Retinal pigment epithelial cell (primary cell): ENCODE measurements around the gene TEX55.
"Not testable (repeated sequence)": the region's sequence is repeated elsewhere in the genome, so short reads cannot be mapped to it uniquely, and the experiment has no call there.

Experiments used
- DNase-seq: peaks from one replicate; pipeline ENCODE4 v3.0.0-alpha.2; 2010; ENCODE audit warnings: low read depth
- H3K4me3 ChIP-seq: 2 replicates; pipeline ENCODE4 v1.5.1; 2011; ENCODE audit warnings: mild to moderate bottlenecking, low read length, control low read depth, moderate library complexity
- TF ChIP-seq, protein P1 (sequence below): conservative IDR thresholded peaks from 2 replicates; pipeline ENCODE4 v1.5.1; 2011; ENCODE audit warnings: low read depth, low read length, control low read depth, inconsistent platforms

The TEX55 gene

DNA sequence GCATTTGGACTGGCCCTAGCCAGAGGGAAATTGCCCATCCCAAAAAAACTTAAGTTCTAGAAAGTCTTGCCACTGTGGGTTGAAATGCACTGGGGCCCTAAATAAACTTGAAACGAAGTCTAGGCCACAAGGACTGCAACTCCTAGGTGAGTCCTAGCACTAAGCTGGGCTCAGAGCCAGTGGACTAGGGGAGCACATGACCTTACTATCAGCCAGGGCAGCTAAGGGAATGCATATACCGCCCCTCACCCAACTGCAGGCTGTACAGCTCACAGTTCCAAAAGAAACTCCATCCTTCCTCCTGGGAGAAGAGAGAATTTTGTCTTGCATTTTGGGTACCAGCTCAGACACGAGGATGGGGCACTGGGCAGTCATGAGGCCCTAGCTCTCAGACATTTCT lies 23.6 kb upstream of the TEX55 start:
- no peak overlapping the region for H3K4me3 ChIP-seq
- DNase-seq = no peak
- TF ChIP-seq, protein P1, sequence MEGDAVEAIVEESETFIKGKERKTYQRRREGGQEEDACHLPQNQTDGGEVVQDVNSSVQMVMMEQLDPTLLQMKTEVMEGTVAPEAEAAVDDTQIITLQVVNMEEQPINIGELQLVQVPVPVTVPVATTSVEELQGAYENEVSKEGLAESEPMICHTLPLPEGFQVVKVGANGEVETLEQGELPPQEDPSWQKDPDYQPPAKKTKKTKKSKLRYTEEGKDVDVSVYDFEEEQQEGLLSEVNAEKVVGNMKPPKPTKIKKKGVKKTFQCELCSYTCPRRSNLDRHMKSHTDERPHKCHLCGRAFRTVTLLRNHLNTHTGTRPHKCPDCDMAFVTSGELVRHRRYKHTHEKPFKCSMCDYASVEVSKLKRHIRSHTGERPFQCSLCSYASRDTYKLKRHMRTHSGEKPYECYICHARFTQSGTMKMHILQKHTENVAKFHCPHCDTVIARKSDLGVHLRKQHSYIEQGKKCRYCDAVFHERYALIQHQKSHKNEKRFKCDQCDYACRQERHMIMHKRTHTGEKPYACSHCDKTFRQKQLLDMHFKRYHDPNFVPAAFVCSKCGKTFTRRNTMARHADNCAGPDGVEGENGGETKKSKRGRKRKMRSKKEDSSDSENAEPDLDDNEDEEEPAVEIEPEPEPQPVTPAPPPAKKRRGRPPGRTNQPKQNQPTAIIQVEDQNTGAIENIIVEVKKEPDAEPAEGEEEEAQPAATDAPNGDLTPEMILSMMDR = no peak

DNA sequence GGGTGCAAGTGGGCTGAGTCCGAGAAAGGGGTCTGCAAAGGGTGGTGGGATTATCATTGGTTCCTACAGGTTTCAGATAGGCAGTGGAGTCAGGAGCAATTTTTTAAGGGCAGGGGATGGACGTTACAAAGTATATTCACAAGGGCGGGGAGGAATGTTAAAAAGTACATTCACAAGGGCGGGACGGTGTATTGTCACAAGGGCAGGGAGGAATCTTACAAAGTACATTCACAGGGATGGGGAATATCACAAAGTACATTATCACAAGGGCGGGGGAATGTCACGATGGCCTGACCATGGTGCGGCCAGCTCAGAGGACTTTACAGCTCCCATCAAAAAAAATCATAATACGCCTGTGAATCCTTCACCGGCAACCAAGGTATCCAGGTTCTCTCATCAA lies 20.6 kb upstream of the TEX55 start:
- no peak for DNase-seq
- H3K4me3 ChIP-seq = no peak overlapping the region
- TF ChIP-seq, protein P1 = no peak

DNA sequence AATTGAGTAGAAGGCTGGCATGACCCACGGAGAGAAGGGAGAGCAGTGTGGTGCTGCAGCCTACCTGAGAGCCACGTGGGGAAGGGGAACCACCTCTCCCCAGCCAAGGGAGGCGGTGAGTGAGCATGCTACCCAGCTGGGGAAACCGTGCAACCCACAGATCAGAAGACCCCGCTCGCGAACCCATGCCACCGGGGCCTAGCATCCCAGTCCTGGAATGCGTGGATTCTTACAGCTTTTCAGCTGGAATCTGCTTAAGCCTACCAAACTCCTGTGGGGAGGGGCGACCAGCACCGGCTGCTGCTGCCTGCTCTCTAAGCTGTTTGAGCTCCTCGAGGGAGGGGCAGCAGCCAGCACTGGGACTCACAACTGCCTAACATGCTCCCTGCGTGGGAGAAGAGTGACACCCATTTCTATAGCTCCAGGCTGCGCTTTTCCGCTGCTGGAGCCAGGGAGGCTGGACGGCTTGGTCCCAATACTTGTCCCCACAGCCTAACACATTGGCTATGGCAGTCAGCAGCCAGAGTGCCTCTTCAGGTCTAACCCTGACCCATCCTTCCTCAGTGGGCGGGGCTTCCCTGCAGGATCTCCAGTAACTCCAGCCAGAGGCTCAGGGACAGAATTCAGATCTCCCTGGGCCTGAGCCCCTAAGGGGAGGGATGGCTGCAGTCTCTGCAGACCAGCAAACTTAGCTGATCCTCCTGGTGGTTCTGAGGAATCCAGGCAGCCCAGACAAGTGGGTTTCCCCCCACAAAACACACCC lies 20.0 kb upstream of the TEX55 start:
- no peak overlapping the region for H3K4me3 ChIP-seq
- TF ChIP-seq, protein P1 = no peak
- no peak for DNase-seq

DNA sequence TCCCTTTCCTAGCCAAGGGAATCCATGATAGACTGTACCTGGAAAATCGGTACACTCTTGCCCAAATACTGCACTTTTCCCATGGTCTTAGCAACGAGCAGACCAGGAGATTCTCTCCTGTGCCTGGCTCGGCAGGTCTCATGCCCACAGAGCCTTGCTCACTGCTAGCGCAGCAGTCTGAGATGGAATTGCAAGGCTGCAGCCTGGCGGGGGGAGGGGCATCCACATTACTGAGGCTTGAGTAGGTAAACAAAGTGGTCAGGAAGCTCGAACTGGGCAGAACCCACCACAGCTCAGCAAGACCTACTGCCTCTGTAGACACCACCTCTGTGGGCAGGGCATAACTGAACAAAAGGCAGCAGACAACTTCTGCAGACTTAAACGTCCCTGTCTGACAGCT lies 15.7 kb upstream of the TEX55 start:
- not testable (repeated sequence) for H3K4me3 ChIP-seq, DNase-seq

DNA sequence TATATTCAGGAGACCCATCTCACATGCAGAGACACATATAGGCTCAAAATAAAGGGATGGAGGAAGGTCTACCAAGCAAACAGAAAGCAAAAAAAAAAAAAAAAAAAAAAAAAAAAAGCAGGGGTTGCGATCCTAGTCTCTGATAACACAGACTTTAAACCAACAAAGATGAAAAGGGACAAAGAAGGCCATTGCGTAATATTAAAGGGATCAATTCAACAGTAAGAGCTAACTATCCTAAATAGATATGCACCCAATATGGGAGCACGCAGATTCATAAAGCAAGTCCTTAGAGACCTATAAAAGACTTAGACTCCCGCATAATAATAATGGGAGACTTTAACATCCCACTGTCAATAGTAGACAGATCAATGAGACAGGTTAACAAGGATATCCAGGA lies 13.7 kb upstream of the TEX55 start:
- DNase-seq = not testable (repeated sequence)

DNA sequence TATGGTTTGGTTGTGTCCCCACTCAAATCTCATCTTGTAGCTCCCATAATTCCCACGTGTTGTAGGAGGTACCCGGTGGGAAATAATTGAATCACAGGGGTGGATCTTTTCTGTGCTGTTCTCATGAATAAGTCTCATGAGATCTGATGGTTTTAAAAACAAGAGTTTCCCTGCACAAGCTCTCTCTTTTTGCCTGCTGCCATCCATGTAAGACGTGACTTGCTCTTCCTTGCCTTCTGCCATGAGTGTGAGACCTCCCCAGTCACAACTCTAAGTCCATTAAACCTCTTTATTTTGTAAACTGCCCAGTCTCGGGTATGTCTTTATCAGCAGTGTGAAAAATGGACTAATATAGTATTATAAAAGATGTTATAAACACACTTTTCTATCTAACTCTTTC lies 6.6 kb upstream of the TEX55 start:
- H3K4me3 ChIP-seq, DNase-seq: not testable (repeated sequence)

More for the DNA sequence above, 13.7 kb upstream of the TEX55 start:
- not testable (repeated sequence) for H3K4me3 ChIP-seq

DNA sequence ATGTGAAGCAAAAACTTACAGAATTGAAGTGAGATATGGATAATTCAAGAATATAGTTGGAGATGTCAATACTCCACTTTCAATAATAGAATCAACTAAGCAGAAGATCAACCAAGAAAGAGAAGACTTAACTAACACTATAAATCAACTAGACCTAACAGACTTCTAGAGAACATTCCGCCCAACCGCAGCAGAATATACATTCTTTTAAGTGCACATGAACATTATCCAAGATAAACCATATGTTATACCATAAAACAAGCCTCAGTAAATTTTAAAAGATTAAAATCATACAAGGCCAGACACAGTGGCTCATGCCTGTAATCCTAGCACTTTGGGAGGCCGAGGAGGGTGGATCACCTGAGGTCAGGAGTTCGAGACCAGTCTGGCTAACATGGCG lies 5.5 kb upstream of the TEX55 start:
- DNase-seq = no peak
- TF ChIP-seq, protein P1 = no peak
- H3K4me3 ChIP-seq = no peak overlapping the region

DNA sequence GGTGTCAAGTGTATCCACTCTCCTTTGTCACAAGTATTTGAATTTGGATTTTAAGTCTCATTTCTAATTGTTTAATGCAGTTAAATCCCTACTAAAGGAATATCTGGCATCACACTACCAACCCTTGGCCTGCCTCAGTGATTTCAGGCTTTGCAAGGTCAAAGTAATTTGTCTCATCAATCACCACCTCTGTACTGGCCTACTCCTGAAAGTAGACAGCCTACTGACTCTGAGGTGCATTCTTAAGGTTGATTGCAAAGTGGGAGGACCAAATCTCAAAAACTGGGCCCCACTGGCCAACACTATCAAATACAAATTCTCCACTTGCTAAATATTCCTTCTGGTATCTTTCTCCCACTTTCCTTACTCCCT lies 851 bp upstream of the TEX55 start:
- no peak for DNase-seq
- no peak overlapping the region for H3K4me3 ChIP-seq
- TF ChIP-seq, protein P1 = no peak
